Uterus (tissue), 4 donors: ENCODE measurements around the gene MPZL3. TPM values are rescaled to one million over a fixed set of nuclear protein-coding genes. Genes with fewer than 3 reads are reported as not detected.

Experiments used
- DNase-seq, 2 donors: peaks; one replicate each; pipeline ENCODE4 v3.0.0-alpha.2; 2019 to 2020
- H3K27ac ChIP-seq, 2 donors: fragments of 200-600 bp; sonication (generic); 1 replicate in 1 of 2; 2 replicates in 1 of 2; pipeline ENCODE4 v1.5.1; 2016 to 2018
- H3K27me3 ChIP-seq, 2 donors: fragments of 200-600 bp; sonication (generic); one replicate each; pipeline ENCODE4 v1.5.1; 2018 to 2019; ENCODE audit warnings: control low read depth in 1 of 2
- H3K36me3 ChIP-seq, 2 donors: fragments of 200-600 bp; sonication (generic); one replicate each; pipeline ENCODE4 v1.5.1; 2019; ENCODE audit warnings: control low read depth in 1 of 2
- H3K4me1 ChIP-seq, 2 donors: fragments of 200-600 bp; sonication (generic); one replicate each; pipeline ENCODE4 v1.5.1; 2018 to 2019; ENCODE audit warnings: control low read depth in 1 of 2
- H3K4me3 ChIP-seq, 2 donors: fragments of 200-600 bp; sonication (generic); 1 replicate in 1 of 2; 2 replicates in 1 of 2; pipeline ENCODE4 v1.5.1; 2018 to 2019; ENCODE audit warnings: mild to moderate bottlenecking in 1 of 2
- H3K9me3 ChIP-seq, 2 donors: fragments of 200-600 bp; sonication (generic); one replicate each; pipeline ENCODE4 v1.5.1; 2019; ENCODE audit warnings: control low read depth in 1 of 2
- POLR2A ChIP-seq, 2 donors: fragments of 450-650 bp; IDR thresholded peaks; one replicate each; pipeline ENCODE4 v1.6.1; 2016; ENCODE audit warnings: antibody characterized with exemption in 2 of 2, mild to moderate bottlenecking in 1 of 2, moderate library complexity in 1 of 2
- intact Hi-C: fragments of 100-400 bp; cut with DNase I; formaldehyde crosslinking; loops from one replicate; pipeline ENCODE4 v1.15.1; 2023; ENCODE audit warnings: low total_unique reads
- total RNA-seq, 4 donors: library from RNA; depleted of rRNA in 3 of 4; stranded (reverse); fragments of >200 nt in 3 of 4; gene quantifications; one replicate each; pipeline versions ENCODE4 v1.1.0 to v1.2.4, GENCODE V29; 2014 to 2023
- TF ChIP-seq, protein P1 (sequence below), 4 experiments: fragments of 200-600 bp in 2 of 4; fragments of 450-650 bp in 2 of 4; sonication (generic) in 2 of 4; IDR thresholded peaks; one replicate each; pipeline ENCODE4 v1.5.1; 2016 to 2019; ENCODE audit warnings: antibody characterized with exemption in 4 of 4, mild to moderate bottlenecking in 2 of 4, moderate library complexity in 1 of 4
- donor health status: DM: yes; HTN: yes; CAD: no.

The MPZL3 gene
- total RNA-seq, 4 donors from 2014 or later, result 0.26 to 8.3 (median 3.3) TPM

DNA sequence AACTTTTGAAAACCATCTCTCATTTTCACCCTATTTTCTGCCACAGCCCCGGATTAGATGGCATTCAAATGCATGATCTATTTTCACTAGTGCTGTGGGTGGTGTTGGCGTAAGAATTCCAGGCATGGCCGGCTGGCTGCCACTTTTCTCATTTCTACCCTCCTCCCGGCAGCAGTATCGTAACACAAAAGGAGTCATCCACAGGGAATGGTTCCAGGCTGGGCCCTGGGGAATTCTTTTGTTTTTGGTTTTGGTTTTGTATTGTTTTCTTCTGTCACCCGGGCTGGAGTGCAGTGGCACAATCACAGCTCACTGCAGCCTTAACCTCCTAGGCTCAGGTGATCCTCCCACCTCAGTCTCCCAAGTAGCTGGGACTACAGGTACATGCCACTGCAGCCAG, 41.2 kb downstream of the MPZL3 start:
- H3K27me3 ChIP-seq, result no peaks in the 10 kb centered on the region
- no peak overlapping the region for H3K27ac ChIP-seq
- DNase-seq, result no peak
- intact Hi-C loops, result no loop called here
- H3K36me3 ChIP-seq, result no peaks in the 10 kb centered on the region
- H3K9me3 ChIP-seq, result no peaks in the 10 kb centered on the region
- TF ChIP-seq POLR2A (IDR thresholded peaks at IDR 0.05), result no peak
- TF ChIP-seq, protein P1, sequence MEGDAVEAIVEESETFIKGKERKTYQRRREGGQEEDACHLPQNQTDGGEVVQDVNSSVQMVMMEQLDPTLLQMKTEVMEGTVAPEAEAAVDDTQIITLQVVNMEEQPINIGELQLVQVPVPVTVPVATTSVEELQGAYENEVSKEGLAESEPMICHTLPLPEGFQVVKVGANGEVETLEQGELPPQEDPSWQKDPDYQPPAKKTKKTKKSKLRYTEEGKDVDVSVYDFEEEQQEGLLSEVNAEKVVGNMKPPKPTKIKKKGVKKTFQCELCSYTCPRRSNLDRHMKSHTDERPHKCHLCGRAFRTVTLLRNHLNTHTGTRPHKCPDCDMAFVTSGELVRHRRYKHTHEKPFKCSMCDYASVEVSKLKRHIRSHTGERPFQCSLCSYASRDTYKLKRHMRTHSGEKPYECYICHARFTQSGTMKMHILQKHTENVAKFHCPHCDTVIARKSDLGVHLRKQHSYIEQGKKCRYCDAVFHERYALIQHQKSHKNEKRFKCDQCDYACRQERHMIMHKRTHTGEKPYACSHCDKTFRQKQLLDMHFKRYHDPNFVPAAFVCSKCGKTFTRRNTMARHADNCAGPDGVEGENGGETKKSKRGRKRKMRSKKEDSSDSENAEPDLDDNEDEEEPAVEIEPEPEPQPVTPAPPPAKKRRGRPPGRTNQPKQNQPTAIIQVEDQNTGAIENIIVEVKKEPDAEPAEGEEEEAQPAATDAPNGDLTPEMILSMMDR (IDR thresholded peaks at IDR 0.05), result no peak
- H3K4me3 ChIP-seq, result no peak overlapping the region
- no peaks in the 10 kb centered on the region for H3K4me1 ChIP-seq

DNA sequence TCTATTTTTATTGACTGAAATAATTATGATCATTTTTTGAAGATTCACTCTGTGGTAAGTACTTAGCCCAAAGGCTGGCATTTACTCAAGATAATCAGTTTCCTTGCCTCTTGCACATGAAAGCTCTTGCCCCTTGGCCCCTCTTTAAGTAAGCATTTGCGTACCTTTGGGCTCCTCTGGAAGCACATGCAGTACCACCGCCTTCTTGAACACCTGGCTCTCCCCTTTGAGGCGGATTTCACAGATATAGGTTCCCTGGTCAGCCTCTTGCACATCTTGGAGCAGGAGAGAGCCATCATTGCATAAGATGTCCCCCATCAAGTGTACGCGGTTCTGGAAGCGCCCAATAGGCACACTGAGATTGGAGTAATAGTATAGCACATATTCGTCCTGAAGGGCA, 41.8 kb downstream of the MPZL3 start:
- no peak overlapping the region for H3K4me3 ChIP-seq
- H3K27ac ChIP-seq, result no peak overlapping the region
- H3K9me3 ChIP-seq, result no peaks in the 10 kb centered on the region
- no peaks in the 10 kb centered on the region for H3K4me1 ChIP-seq
- intact Hi-C loops, result no loop called here
- H3K36me3 ChIP-seq, result no peaks in the 10 kb centered on the region
- no peaks in the 10 kb centered on the region for H3K27me3 ChIP-seq
- no peak for TF ChIP-seq POLR2A (IDR thresholded peaks at IDR 0.05)
- TF ChIP-seq, protein P1 (IDR thresholded peaks at IDR 0.05), result no peak
- no peak for DNase-seq

DNA sequence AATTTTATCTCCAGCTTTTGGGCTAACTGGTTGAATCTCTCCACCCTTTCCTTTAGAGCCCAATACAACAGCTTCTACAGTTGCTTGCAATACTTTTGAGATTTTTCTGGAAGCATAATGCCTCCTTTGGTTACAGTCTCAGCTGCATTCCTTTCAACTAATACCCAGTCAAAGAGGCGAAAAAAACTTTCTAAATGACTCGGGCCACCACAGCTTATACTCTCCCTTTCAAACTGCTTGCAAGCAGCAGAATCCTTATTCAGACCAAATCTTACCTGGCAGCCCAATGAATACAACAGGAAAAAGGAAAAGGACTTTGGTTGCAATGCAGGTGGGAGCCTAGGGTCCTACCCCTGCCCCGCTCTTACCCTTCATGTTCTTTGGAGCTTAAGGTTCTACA, 43.1 kb downstream of the MPZL3 start:
- Histone ChIP-seq H3K27me3 (no peaks in the 10 kb centered on the region), H3K27ac (no peak overlapping the region), H3K4me3 (no peak overlapping the region), H3K36me3 (no peaks in the 10 kb centered on the region), H3K4me1 (no peaks in the 10 kb centered on the region), H3K9me3 (no peaks in the 10 kb centered on the region)
- DNase-seq, result no peak
- intact Hi-C loops, result no loop called here
- TF ChIP-seq, protein P1 (IDR thresholded peaks at IDR 0.05), result no peak
- TF ChIP-seq POLR2A (IDR thresholded peaks at IDR 0.05), result no peak

DNA sequence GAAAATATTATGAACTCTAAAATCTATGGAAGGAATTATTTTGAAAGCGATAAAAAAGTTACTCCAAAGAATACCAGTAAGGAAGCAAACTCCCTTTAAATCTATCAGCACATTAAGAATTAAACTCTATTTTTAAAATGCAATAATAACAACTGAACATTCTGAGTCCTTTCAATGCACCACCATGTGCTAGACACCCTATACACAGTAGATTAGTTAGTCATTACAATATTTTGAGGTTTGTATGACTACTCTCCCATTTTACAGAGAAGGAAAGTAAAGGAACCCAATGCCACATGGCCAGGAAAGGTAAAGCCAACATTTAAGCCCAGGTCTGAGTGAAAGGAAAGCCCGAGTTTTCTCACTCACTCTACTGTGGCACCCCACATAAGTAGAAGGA, 45.1 kb downstream of the MPZL3 start:
- Histone ChIP-seq H3K4me1 (no peaks in the 10 kb centered on the region), H3K9me3 (no peaks in the 10 kb centered on the region), H3K27me3 (no peaks in the 10 kb centered on the region), H3K4me3 (no peak overlapping the region), H3K36me3 (no peaks in the 10 kb centered on the region), H3K27ac (peak overlapping the region in 1 of 2 donors; percentile 31)
- intact Hi-C loops, result no loop called here
- TF ChIP-seq POLR2A (IDR thresholded peaks at IDR 0.05), result no peak
- TF ChIP-seq, protein P1 (IDR thresholded peaks at IDR 0.05), result no peak
- no peak for DNase-seq

DNA sequence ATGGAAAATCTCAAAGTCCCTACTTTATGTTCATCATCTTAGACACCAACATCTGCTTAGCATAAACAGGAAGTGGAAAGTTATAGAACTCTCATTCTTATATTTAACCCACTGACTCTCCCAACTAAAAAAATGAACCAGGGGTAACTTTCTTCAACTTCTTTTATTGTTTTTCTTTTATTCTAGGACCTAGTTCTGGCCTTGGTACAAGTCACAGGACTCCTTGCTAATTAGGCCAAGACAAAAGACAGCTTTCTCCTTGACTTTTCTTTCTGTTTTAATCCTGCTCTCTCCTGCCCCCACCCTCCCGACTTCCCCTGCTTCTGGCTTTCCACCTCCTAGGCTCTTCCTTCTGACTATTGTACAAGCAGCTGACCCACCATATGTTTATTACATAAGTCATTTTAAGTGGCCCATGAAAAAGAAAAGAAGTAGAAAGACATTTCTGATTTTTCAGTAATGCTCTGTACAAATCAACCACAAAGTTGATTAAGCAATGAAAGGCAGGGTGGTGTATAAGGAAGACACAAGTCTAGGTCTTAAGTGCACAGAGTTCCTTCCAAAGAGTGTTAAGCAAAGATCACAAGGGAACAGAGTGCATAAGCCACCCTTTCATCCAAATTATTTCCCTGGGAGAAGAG, 45.7 kb downstream of the MPZL3 start:
- H3K4me1 ChIP-seq, result no peaks in the 10 kb centered on the region
- TF ChIP-seq POLR2A (IDR thresholded peaks at IDR 0.05), result no peak
- TF ChIP-seq, protein P1 (IDR thresholded peaks at IDR 0.05), result no peak
- H3K27ac ChIP-seq, result peak overlapping the region in 1 of 2 donors; percentile 31
- no peaks in the 10 kb centered on the region for H3K36me3 ChIP-seq
- no peaks in the 10 kb centered on the region for H3K9me3 ChIP-seq
- no peaks in the 10 kb centered on the region for H3K27me3 ChIP-seq
- intact Hi-C loops, result no loop called here
- no peak overlapping the region for H3K4me3 ChIP-seq
- no peak for DNase-seq
